Stimulated activated CD8-positive, alpha-beta memory T cell treated with anti-CD3 and anti-CD28 coated beads, Interleukin-7, amount 100 ng/mL, for 1 hour (primary cell): Measurements from ENCODE around the gene SETBP1.

Experiments
- DNase-seq, 2 donors: peaks; one replicate each; pipeline ENCODE4 v3.0.0-alpha.2; 2020; ENCODE audit warnings: low read depth in 2 of 2

SETBP1 gene

DNA sequence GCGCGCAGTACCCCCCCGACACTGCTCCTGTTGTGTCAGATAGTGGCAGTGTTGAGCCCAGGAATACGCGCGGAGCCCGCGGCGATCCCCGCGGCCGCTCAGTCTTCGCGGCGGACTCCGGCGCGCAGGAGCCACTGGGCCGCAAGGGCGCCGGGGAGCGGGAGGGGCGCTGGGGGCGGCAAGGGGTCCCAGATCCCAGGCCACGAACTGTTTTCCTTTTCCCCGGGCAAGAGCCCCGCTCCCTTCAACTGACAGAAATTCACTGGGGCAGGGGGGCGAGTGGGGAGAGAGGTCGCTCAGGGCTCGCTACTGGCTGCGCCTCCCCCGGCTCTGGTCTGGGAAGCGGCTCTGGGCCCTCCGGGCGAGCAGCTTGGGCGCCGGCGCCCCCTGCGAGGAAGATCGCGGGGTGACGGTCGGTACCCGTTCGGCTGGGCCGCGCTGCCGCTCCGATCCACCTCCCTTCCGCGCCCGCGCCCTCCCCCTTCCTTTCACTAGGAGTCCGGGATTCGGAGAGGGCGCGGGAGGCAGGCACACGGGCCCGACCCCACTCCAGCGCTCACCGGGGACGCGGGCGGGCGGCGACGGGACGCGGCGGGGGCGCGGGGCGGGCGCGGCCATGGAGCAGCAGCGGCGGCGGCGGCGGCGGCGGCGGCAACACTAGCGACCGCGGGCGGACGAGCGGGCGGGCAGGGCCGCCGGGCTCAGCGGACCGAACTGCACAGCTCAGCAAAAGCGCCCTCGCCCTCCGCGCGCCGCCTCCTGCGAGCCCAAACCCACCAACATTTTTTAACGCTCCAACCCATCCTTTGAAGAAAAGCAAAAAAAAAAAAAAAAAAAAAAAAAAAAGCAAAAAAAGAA, 1.4 kb upstream of the SETBP1 start:
- peak; percentile 32 to 34 for DNase-seq

GRCh38 chr18:44679914-44680272, 795 bp upstream of the SETBP1 start:
- no peak for DNase-seq

- no peak for DNase-seq
These were observed 635 bp downstream of the SETBP1 start for GRCh38 chr18:44681076-44681970.

GRCh38 chr18:44682201-44682870, 1.6 kb downstream of the SETBP1 start:
- DNase-seq = no peak

DNA sequence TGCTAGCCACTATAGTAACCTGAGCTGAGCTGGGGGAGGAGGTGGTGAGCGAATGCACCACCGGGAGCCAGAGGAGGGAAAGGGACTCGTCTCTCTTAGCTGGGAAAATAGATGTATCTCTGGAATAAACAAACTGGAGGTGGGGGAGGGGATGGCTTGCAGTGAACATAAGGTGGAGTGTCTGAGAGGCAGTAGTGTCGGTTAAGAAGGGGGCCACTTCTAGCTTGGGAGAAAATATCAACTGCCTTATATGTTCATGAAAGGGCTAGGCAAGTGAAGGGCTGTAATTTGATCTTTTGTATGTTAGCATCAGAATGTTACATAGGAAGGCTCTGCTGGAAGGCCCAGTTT, 2.2 kb downstream of the SETBP1 start:
- no peak for DNase-seq

DNA sequence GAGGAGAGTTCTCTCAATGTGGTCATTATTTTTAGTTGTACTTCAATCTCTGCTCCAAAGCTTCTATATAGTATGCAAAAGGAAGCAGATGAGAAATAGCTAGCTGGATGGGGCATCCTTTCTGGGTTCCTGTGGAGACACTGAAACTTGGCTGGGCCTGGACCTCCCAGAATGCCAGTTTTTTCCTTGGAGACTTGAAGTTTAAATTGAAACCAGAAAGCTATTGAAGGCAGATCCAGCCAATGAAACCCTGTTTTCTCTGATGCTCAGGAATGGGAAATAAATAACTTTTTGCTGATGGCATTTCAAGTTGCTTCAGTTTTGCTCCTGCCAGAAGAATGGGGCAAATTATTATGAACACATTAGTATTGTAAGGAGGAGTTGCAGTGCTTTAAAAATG, 2.9 kb downstream of the SETBP1 start:
- DNase-seq = no peak

DNA sequence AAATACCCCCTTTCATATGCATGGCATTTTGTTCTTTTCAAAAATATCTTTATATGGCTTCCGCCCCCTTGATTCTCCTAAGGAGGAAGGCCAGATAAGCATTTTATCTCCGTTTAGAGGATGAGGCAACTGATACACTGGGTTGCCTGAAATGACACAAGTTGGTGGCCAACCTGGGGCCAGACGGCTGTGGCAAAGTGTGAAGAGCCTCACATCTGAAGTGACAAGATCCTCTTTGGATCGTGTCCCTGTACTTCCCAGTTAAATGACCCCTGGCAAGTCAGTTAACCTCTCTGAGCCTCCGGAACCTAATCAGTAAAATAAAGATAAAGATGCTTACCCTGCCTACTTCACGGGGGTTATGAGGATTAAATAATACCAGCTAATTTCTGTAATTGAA, 4.6 kb downstream of the SETBP1 start:
- DNase-seq = no peak

- DNase-seq = no peak
These were observed 5.5 kb downstream of the SETBP1 start for GRCh38 chr18:44686156-44686555.

DNA sequence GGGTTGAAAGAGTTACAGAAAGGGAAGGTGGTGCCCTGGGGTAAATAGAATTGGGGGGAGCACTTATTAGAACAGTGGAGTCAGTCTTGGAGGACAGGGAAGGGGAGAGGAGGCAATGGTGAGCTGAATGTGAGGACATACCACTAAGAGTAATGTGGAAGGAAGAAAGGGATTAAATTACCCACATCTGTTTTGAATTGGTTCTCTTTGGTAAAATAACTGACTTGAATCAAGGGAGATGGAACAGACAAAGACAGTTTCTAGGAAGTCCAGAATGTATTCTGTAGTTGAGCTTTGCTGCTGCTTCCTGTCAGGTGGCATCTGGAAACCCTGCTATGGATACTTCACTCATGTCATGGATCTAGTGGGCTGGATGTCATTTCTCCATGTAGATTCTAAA, 6.7 kb downstream of the SETBP1 start:
- DNase-seq = no peak

- no peak for DNase-seq
These were observed 9.0 kb downstream of the SETBP1 start for GRCh38 chr18:44689736-44690135.

DNA sequence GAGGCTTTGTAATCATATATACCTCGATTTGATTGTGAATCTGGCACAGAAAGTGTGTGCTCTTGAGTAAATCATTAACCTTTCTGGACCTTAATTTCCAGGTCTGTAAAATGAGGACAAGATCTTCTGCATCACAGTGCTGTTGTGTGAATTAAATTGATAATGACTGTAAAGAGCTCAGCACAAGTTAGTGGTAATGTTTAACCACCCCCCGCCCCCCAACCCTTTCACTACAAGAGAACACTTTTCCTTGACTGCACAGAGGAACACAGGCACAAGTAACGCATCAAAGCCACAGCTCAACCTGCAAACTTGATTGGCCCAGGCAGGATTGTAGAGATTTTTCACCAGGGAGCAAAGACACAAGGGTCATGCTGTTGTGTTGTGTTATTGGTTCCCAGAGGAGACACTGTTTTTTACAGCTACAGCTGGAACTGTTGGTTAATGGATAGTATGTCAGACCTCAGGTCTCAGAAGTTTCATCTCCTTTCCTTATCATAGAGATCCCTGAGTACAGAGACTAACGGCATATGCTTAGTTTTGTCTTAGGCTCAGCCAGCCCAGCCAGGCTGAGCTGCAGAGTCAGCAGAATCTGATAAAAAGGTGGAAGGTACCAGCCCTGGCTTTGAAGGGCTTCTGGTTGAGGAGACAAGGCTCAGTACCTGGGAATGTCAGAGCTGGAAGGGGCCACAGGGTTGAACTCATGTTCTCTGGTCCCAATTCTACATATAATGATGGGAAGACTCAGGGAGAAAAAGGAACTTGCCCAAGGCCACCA, 10.6 kb downstream of the SETBP1 start:
- no peak for DNase-seq

DNA sequence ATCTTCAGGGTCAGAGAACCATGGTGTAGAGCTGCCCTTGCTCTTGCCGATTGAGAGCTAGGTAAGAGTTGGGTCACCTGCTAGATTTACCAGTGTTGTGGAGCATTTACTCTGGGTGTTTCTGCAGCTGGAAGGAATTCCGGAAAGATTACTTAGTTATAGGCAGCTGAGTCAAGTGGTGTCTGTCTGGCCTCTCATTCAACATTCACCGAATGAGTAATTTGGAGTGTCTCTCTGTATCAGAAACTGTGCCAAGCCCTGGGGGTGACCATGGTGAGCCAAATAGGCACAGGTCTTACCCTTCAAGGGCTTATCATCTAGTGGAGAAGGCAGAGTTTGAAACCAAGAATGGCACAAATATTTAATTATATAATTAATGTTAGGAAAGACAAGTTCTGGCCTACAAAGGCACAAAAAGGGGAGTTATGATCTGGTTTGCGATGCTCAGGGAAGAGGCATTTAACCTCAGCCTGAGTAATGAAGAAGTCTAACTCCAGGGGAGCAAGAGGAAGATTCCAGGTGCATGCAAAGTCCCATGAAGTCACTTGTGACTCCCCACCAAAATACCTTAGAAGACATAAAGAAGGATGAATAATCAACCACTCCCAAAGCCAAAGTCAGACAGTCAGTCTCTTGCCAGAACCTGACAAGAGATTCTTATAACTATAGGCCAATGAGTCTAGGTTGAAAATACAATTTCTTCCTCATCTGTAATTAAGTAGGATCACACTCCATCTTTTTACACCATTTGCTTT, 12.5 kb downstream of the SETBP1 start:
- no peak for DNase-seq

DNA sequence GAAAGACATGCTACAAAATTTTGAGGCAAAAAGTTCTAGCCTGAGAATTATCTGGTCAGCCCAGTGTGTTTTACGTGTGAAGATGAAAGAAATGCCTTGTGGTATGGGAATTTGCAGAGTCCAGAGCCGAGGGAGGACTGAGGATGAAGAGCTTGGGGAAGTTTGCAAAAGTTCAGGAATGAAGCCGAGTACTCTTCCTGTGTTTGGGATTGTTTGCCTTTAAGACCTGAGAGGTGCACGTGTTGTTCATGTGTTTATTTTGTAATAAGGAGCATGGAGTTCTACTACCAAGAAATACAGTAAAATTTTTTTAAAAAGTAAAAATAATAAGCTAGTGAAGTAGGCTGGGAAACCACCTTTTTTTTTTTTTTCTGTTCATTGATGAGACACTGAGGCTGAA, 14.8 kb downstream of the SETBP1 start:
- DNase-seq = no peak

- DNase-seq = no peak
These were observed 16.2 kb downstream of the SETBP1 start for GRCh38 chr18:44696892-44697291.

GRCh38 chr18:44697315-44697714, 16.6 kb downstream of the SETBP1 start:
- DNase-seq = no peak

- no peak for DNase-seq
These were observed 17.8 kb downstream of the SETBP1 start for GRCh38 chr18:44698518-44698917.

DNA sequence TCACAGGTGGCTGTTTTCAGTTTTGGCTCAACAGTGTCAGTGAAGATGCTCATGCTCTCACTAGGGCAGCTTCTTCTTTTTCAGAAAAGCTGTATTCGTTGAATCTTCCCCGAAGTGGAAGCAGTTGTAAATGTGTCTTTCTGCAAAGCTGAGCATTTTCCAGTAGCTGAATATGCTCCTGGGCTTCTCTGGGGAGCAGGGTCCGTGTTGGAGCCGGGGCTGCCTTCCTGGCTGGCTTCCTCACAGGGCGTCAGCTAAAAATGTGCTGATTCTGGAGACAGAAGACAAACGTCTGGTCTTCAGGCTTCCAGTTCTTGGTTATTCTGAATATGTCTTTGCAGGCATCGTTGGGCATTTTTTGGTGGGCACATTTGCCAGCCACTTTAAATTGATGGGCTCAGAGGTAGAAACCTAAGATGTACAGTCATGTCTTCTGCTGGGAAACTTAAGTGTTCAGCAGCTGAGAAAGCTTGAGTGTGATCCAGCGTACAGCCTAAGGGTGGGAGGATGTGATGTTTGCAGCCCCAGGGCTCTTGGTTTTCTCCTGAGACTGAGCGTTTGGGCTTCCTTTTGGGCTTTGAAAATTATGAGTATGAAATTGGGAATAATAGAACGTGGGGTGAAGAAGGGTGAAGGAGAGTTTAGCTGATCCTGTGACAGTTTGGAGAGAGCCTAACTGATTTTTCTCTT, 19.0 kb downstream of the SETBP1 start:
- DNase-seq = no peak

GRCh38 chr18:44700652-44701051, 20.0 kb downstream of the SETBP1 start:
- DNase-seq = peak in 1 of 2 donors; percentile 3

DNA sequence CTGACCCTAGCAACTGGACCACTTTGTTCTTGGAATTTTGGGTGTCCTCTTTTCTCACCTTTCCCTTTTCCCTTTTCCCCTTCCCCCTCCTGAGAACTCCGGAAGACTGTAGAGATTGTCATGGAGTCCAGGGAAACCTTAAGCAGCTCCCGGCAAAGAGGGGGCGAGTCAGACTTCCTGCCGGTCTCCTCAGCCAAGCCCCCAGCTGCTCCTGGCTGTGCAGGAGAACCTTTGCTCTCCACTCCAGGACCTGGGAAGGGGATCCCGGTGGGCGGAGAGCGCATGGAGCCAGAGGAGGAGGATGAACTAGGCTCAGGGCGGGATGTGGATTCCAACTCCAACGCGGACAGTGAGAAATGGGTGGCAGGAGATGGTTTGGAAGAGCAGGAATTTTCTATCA, 20.5 kb downstream of the SETBP1 start:
- no peak for DNase-seq

DNA sequence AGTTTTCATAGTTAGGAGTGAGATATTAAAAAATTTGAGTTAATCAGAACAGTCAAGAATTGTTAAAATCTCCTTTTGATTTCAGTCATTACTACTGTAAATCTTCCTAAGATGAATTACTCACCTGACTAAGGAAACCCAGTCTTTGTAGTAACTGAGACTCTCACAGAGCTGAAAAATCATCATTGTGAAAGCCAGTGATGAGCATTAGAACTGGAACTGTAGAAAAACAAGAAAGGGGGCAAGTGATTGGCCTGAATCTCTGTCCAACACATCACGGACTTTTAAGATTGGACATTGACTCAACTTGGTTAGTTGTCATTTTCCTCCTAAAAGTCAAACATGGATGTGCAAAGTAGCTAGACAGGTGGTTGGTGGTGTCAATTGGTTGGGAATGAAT, 21.9 kb downstream of the SETBP1 start:
- no peak for DNase-seq
